ENCODE measurements around the gene ZDHHC11B. TPM values are rescaled to one million over a fixed set of nuclear protein-coding genes. Genes with fewer than 3 reads are reported as not detected.
"Not testable (repeated sequence)": the region's sequence is repeated elsewhere in the genome, so short reads cannot be mapped to it uniquely, and the experiment has no call there.

Gene ZDHHC11B
- total RNA-seq, 1 experiment from 2014 or later, result 0.40 TPM

- H3K27ac ChIP-seq (ENCODE audit: low read length); H3K79me2 ChIP-seq (ENCODE audit: low read length); H3K36me3 ChIP-seq (ENCODE audit: low read depth, low read length); H3K4me1 ChIP-seq (ENCODE audit: insufficient read depth, low read length); DNase-seq; H3K4me2 ChIP-seq (ENCODE audit: low read length); H2AFZ ChIP-seq (ENCODE audit: low read length); H3K9me2 ChIP-seq (replicated peaks; ENCODE audit: low read length); ATAC-seq; H3K27me3 ChIP-seq (ENCODE audit: low read length); H3F3A ChIP-seq (ENCODE audit: low read length, unreplicated experiment); H3K4me3 ChIP-seq (ENCODE audit: low read length); BruUV-seq (replicated peaks); H3K9me3 ChIP-seq (ENCODE audit: low read length); CTCF ChIA-PET; intact Hi-C loops (cut with micrococcal nuclease); H4K20me1 ChIP-seq (ENCODE audit: low read length); POLR2A ChIA-PET (ENCODE audit: unreplicated experiment); H3K9ac ChIP-seq (ENCODE audit: low read length): not testable (repeated sequence)
These were observed 4.2 kb upstream of the ZDHHC11B start for GRCh38 chr5:788703-789102.

- H3K27ac ChIP-seq (ENCODE audit: low read length); POLR2A ChIA-PET (ENCODE audit: unreplicated experiment); H3K79me2 ChIP-seq (ENCODE audit: low read length); CTCF ChIA-PET; H3K4me3 ChIP-seq (ENCODE audit: low read length); H3K36me3 ChIP-seq (ENCODE audit: low read depth, low read length); H3K4me2 ChIP-seq (ENCODE audit: low read length); H3K9me3 ChIP-seq (ENCODE audit: low read length); H4K20me1 ChIP-seq (ENCODE audit: low read length); H3F3A ChIP-seq (ENCODE audit: low read length, unreplicated experiment); H3K4me1 ChIP-seq (ENCODE audit: insufficient read depth, low read length); ATAC-seq; BruUV-seq (replicated peaks); intact Hi-C loops (cut with micrococcal nuclease); DNase-seq; H2AFZ ChIP-seq (ENCODE audit: low read length); H3K9ac ChIP-seq (ENCODE audit: low read length); H3K27me3 ChIP-seq (ENCODE audit: low read length); H3K9me2 ChIP-seq (replicated peaks; ENCODE audit: low read length): not testable (repeated sequence)
These were observed 3.3 kb upstream of the ZDHHC11B start for GRCh38 chr5:787857-788233.

GRCh38 chr5:787224-787856, 2.8 kb upstream of the ZDHHC11B start:
- H3K27me3 ChIP-seq (ENCODE audit: low read length); CTCF ChIA-PET; H3K4me2 ChIP-seq (ENCODE audit: low read length); H3K79me2 ChIP-seq (ENCODE audit: low read length); H3K4me3 ChIP-seq (ENCODE audit: low read length); H3K4me1 ChIP-seq (ENCODE audit: insufficient read depth, low read length); intact Hi-C loops (cut with micrococcal nuclease); H3K9ac ChIP-seq (ENCODE audit: low read length); H3K9me3 ChIP-seq (ENCODE audit: low read length); DNase-seq; POLR2A ChIA-PET (ENCODE audit: unreplicated experiment); H3K36me3 ChIP-seq (ENCODE audit: low read depth, low read length); H4K20me1 ChIP-seq (ENCODE audit: low read length); H3K27ac ChIP-seq (ENCODE audit: low read length); BruUV-seq (replicated peaks); H3K9me2 ChIP-seq (replicated peaks; ENCODE audit: low read length); H2AFZ ChIP-seq (ENCODE audit: low read length); H3F3A ChIP-seq (ENCODE audit: low read length, unreplicated experiment); ATAC-seq: not testable (repeated sequence)

GRCh38 chr5:785181-785705, 714 bp upstream of the ZDHHC11B start:
- ATAC-seq, result peak; percentile 29

GRCh38 chr5:783881-784427, 575 bp downstream of the ZDHHC11B start:
- H3K4me1 ChIP-seq (ENCODE audit: insufficient read depth, low read length); DNase-seq; POLR2A ChIA-PET (ENCODE audit: unreplicated experiment); H3K27me3 ChIP-seq (ENCODE audit: low read length); H3K79me2 ChIP-seq (ENCODE audit: low read length); H3K9me2 ChIP-seq (replicated peaks; ENCODE audit: low read length); BruUV-seq (replicated peaks); H3K36me3 ChIP-seq (ENCODE audit: low read depth, low read length); intact Hi-C loops (cut with micrococcal nuclease); H3F3A ChIP-seq (ENCODE audit: low read length, unreplicated experiment); H4K20me1 ChIP-seq (ENCODE audit: low read length); CTCF ChIA-PET; H3K27ac ChIP-seq (ENCODE audit: low read length); H3K9me3 ChIP-seq (ENCODE audit: low read length): not testable (repeated sequence)
- H2AFZ ChIP-seq (ENCODE audit: low read length), result peak overlapping the region; percentile 69; the same call in 1 of the 2 replicates
- H3K4me2 ChIP-seq (ENCODE audit: low read length), result peak overlapping the region; percentile 97
- H3K9ac ChIP-seq (ENCODE audit: low read length), result peak overlapping the region; percentile 38
- peak overlapping the region; percentile 75 for H3K4me3 ChIP-seq (ENCODE audit: low read length)
- peak; percentile 17 for ATAC-seq

More at GRCh38 chr5:785181-785705, 714 bp upstream of the ZDHHC11B start:
- peak overlapping the region; percentile 77 for H3K4me3 ChIP-seq (ENCODE audit: low read length)
- H3K36me3 ChIP-seq (ENCODE audit: low read depth, low read length); CTCF ChIA-PET; H3K9me3 ChIP-seq (ENCODE audit: low read length); H4K20me1 ChIP-seq (ENCODE audit: low read length); H3F3A ChIP-seq (ENCODE audit: low read length, unreplicated experiment); POLR2A ChIA-PET (ENCODE audit: unreplicated experiment); H3K9me2 ChIP-seq (replicated peaks; ENCODE audit: low read length); H3K79me2 ChIP-seq (ENCODE audit: low read length); H3K27ac ChIP-seq (ENCODE audit: low read length); H3K4me1 ChIP-seq (ENCODE audit: insufficient read depth, low read length); BruUV-seq (replicated peaks); H3K27me3 ChIP-seq (ENCODE audit: low read length); intact Hi-C loops (cut with micrococcal nuclease): not testable (repeated sequence)
- H2AFZ ChIP-seq (ENCODE audit: low read length), result peak overlapping the region; percentile 81
- peak overlapping the region; percentile 52 for H3K9ac ChIP-seq (ENCODE audit: low read length)
- DNase-seq, result peak; percentile 9
- H3K4me2 ChIP-seq (ENCODE audit: low read length), result peak overlapping the region; percentile 89

DNA sequence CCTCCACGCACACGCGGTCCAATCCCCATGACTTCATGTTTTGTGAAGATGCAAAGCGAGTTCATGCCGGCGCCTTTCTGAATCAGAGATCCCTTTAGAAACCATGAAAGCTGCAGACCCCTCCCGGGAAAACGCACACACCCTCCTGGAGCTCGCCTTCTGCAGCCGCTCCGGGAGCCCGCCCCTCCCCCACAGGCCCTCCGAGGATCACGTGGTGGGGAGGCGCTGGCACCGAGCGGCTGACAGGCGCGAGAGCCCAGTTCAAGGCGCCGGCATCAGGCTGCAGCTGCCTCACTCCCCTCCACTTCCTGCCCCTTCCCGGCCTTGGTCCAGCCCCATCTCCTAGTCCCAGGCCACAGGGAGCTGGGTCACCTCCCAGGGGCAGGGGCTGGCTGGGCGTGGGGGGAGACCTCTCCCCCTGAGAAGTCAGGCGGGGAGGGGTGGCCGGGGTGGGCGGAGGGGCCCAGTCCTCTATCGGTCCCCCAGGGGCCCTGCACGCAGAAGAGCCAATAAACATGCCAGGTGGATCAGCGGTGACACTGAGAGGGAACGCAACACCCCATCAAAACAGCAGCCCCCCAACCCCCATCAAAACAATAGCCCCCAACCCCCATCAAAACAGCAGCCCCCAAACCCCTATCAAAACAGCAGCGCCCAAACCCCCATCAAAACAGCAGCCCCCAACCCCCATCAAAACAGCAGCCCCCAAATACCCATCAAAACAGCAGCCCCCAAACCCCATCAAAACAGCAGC, 1.3 kb downstream of the ZDHHC11B start:
- CTCF ChIA-PET; H4K20me1 ChIP-seq (ENCODE audit: low read length); H3F3A ChIP-seq (ENCODE audit: low read length, unreplicated experiment); DNase-seq; H2AFZ ChIP-seq (ENCODE audit: low read length); H3K36me3 ChIP-seq (ENCODE audit: low read depth, low read length); H3K9ac ChIP-seq (ENCODE audit: low read length); H3K4me1 ChIP-seq (ENCODE audit: insufficient read depth, low read length); H3K27ac ChIP-seq (ENCODE audit: low read length); H3K4me3 ChIP-seq (ENCODE audit: low read length); BruUV-seq (replicated peaks); H3K9me2 ChIP-seq (replicated peaks; ENCODE audit: low read length); H3K9me3 ChIP-seq (ENCODE audit: low read length); H3K27me3 ChIP-seq (ENCODE audit: low read length); intact Hi-C loops (cut with micrococcal nuclease); H3K4me2 ChIP-seq (ENCODE audit: low read length); H3K79me2 ChIP-seq (ENCODE audit: low read length); POLR2A ChIA-PET (ENCODE audit: unreplicated experiment): not testable (repeated sequence)
- ATAC-seq, result peak; percentile 25
